ENCODE results near the gene OR8A1. TPM values are rescaled to one million over a fixed set of nuclear protein-coding genes. Genes with fewer than 3 reads are reported as not detected.

The OR8A1 gene
- total and polyA plus RNA-seq, 2 of the 4 experiments (the other 2 are of a cell fraction), result not detected

DNA sequence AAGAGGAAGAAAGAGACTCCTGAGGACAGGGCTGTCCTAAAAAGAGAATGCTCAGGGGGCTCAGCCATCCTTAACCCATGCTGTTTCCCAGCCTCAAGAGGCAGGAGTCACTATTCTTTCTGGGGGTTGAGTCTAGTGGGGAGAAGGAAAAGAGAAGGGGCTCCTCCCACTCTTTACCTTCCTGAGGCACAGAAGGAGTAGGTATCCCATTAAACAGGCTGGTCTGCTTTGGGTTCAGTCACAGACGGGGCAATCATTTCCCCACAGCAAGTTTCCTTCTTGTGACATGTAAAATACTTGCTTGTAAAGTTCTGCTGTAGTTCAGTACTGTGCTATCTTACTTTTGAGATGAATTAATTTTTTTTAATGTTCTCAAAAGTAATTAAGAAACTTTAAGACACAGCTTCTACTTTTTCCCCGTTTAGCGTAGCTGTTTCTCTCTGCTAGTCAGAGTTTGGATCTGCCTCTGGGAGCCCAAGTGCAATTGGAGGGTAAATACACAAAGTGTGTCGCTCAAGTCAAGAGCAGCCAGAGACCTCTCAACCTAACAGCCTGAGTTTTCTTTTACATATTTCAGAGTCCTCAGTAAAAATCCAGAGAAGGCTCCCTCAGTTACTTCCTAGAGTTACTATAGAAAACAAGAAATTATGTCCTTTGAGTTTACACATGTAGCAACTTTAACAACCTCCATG is 15.0 kb downstream of the OR8A1 start:
- no peaks in the 10 kb centered on the region for H3K79me1 ChIP-seq (ENCODE audit: low read depth in 1 of 2, low read length in 2 of 2)
- H3K4me2 ChIP-seq (ENCODE audit: low read depth, low read length), result no peak overlapping the region
- no peak for DNase-seq
- no peak overlapping the region for H2BK15ac ChIP-seq (ENCODE audit: low read depth, low read length)
- no peak overlapping the region for H2BK20ac ChIP-seq (ENCODE audit: low read depth, low read length)
- no peak overlapping the region for H3K9ac ChIP-seq (ENCODE audit: low read depth, low read length)
- no peak overlapping the region for H3K27ac ChIP-seq (ENCODE audit: insufficient read depth, low read length)
- no peak overlapping the region for H4K5ac ChIP-seq (ENCODE audit: low read depth, low read length)
- H2AFZ ChIP-seq (replicated peaks; ENCODE audit: low read length, poor library complexity), result no peak overlapping the region
- intact Hi-C loops (cut with micrococcal nuclease), result no loop called here
- no peak overlapping the region for H2AK5ac ChIP-seq (ENCODE audit: low read depth, low read length)
- no CpG with 5 or more reads among the region's 4 CpGs for WGBS, 2 experiments (ENCODE audit: extremely low coverage in 2 of 2, insufficient read length in 1 of 2)
- no peaks in the 10 kb centered on the region for H3K9me1 ChIP-seq (ENCODE audit: insufficient read depth, low read length)
- H2BK5ac ChIP-seq (ENCODE audit: low read depth, low read length, poor library complexity, severe bottlenecking), result no peak overlapping the region
- H3K14ac ChIP-seq (replicated peaks; ENCODE audit: low read depth, low read length), result no peak overlapping the region
- no peak overlapping the region for H3K4ac ChIP-seq (ENCODE audit: low read depth, low read length)
- no peak for ATAC-seq (ENCODE audit: low read depth)
- H2BK120ac ChIP-seq (ENCODE audit: low read depth, low read length), result no peak overlapping the region
- H3K56ac ChIP-seq (ENCODE audit: extremely low read depth, insufficient read depth, low read length), result no peak overlapping the region
- ChIA-PET CTCF (interaction anchor here (0.6 to 1.6 kb wide), 10 partner anchors 10 to 515 kb away, joined by 3 to 10 read pairs (median 4); no protein-coding TSS in a partner anchor), POLR2A (ENCODE audit: unreplicated experiment) (no interaction called here)
- no TSS peak for BruUV-seq (replicated peaks)
- H4K91ac ChIP-seq (ENCODE audit: insufficient read depth, low read depth, low read length), result no peak overlapping the region
- H3K36me3 ChIP-seq (ENCODE audit: control insufficient read depth, insufficient read depth, low read length), result no peaks in the 10 kb centered on the region
- TF ChIP-seq MXI1 (IDR thresholded peaks at IDR 0.05; ENCODE audit: borderline replicate concordance, low read depth, low read length), result no peak
- TF ChIP-seq CEBPB (IDR thresholded peaks at IDR 0.05; ENCODE audit: low read depth, low read length), result no peak
- TF ChIP-seq NFE2L2 (IDR thresholded peaks at IDR 0.05; ENCODE audit: low read depth, low read length), result no peak
- no peak for TF ChIP-seq RCOR1 (IDR thresholded peaks at IDR 0.05; ENCODE audit: insufficient replicate concordance, low read length)
- no peak for TF ChIP-seq BHLHE40 (IDR thresholded peaks at IDR 0.05; ENCODE audit: low read depth, low read length)
- no peak overlapping the region for H3K4me3 ChIP-seq (ENCODE audit: insufficient read depth, low read depth, low read length)
- H3K9me3 ChIP-seq (ENCODE audit: control insufficient read depth, insufficient read depth, low read length), result no peaks in the 10 kb centered on the region
- no peak overlapping the region for H3K23ac ChIP-seq (ENCODE audit: low read depth, low read length)
- H4K8ac ChIP-seq (ENCODE audit: low read depth in 2 of 2, low read length in 2 of 2), result no peak overlapping the region
- dilution Hi-C loops (cut with HindIII; ENCODE audit: low sequenced_read_pairs, unreplicated experiment), result no loop called here
- no peaks in the 10 kb centered on the region for H4K20me1 ChIP-seq (ENCODE audit: insufficient read depth, low read length)
- peaks cover 31% of the 10 kb centered on the region for H3K27me3 ChIP-seq (ENCODE audit: control insufficient read depth, insufficient read depth, low read length)
- no peaks in the 10 kb centered on the region for H3K4me1 ChIP-seq (ENCODE audit: control insufficient read depth, insufficient read depth, low read length)
- in situ Hi-C loops (cut with MboI; ENCODE audit: low sequenced_read_pairs), result loop anchor here (5.0 to 25.0 kb wide), 2 partner anchors 168 to 523 kb away; no protein-coding TSS in a partner anchor
- no peak overlapping the region for H2AK9ac ChIP-seq (replicated peaks; ENCODE audit: low read depth, low read length, poor library complexity)
- no peak overlapping the region for H3K18ac ChIP-seq (ENCODE audit: low read depth, low read length)
